Measurements from ENCODE around the gene HRAS. TPM values are rescaled to one million over a fixed set of nuclear protein-coding genes. Genes with fewer than 3 reads are reported as not detected.

The HRAS gene
- total RNA-seq, 1 donor from 2014 or later: 62.5 TPM

Other genes with a start within 250 kb of the HRAS start
- gene PGGHG, start 246.4 kb downstream of the HRAS start, total RNA-seq: 99.8 and 105 TPM in 2 replicates
- not detected in 2 replicates for gene IFITM5, start 236.1 kb downstream of the HRAS start, total RNA-seq
- 1,497 and 1,507 TPM in 2 replicates for gene IFITM2, start 227.8 kb downstream of the HRAS start, total RNA-seq
- gene IFITM1, start 221.5 kb downstream of the HRAS start, total RNA-seq: 724 and 750 TPM in 2 replicates
- gene IFITM3, start 214.7 kb downstream of the HRAS start, total RNA-seq: 3.3 and 5.1 TPM in 2 replicates
- 1.1 and 1.2 TPM in 2 replicates for gene B4GALNT4, start 166.1 kb downstream of the HRAS start, total RNA-seq
- not detected in 2 replicates for gene PKP3, start 141.4 kb downstream of the HRAS start, total RNA-seq
- 176 and 178 TPM in 2 replicates for gene SIGIRR, start 120.6 kb downstream of the HRAS start, total RNA-seq
- 67.6 and 74.5 TPM in 2 replicates for gene ANO9, start 93.6 kb downstream of the HRAS start, total RNA-seq
- 26.5 and 28.4 TPM in 2 replicates for gene PTDSS2, start 85.3 kb downstream of the HRAS start, total RNA-seq
- gene RNH1, start 28.3 kb downstream of the HRAS start, total RNA-seq: 99.8 and 101 TPM in 2 replicates
- 2.1 and 2.2 TPM in 2 replicates for gene LRRC56, start 2.0 kb upstream of the HRAS start, total RNA-seq
- 1.6 and 2.4 TPM in 2 replicates for gene LMNTD2, start 25.2 kb upstream of the HRAS start, total RNA-seq
- 22.3 and 23.4 TPM in 2 replicates for gene RASSF7, start 25.4 kb upstream of the HRAS start, total RNA-seq
- 46.4 and 51.3 TPM in 2 replicates for gene PHRF1, start 40.9 kb upstream of the HRAS start, total RNA-seq
- 50.9 and 55.3 TPM in 2 replicates for gene IRF7, start 80.4 kb upstream of the HRAS start, total RNA-seq
- gene CDHR5, start 89.4 kb upstream of the HRAS start, total RNA-seq: 0.07 TPM in 1 of 2 replicates, not detected in the other
- not detected in 2 replicates for gene SCT, start 91.6 kb upstream of the HRAS start, total RNA-seq
- 0.14 and 0.39 TPM in 2 replicates for gene DRD4, start 101.7 kb upstream of the HRAS start, total RNA-seq
- 49.3 and 52.6 TPM in 2 replicates for gene DEAF1, start 159.6 kb upstream of the HRAS start, total RNA-seq
- 21.9 and 22.6 TPM in 2 replicates for gene TMEM80, start 160.2 kb upstream of the HRAS start, total RNA-seq
- 12.3 and 12.6 TPM in 2 replicates for gene EPS8L2, start 170.7 kb upstream of the HRAS start, total RNA-seq
- gene TALDO1, start 211.9 kb upstream of the HRAS start, total RNA-seq: 261 and 277 TPM in 2 replicates
- 60.8 and 61.5 TPM in 2 replicates for gene GATD1, start 241.9 kb upstream of the HRAS start, total RNA-seq